K562 (cell line): ENCODE results near the gene TSTD1. TPM values are rescaled to one million over a fixed set of nuclear protein-coding genes. Genes with fewer than 3 reads are reported as not detected.

Source experiments
- CREM ChIP-seq: IDR thresholded peaks from 2 replicates; pipeline ENCODE4 v1.6.1; 2014; ENCODE audit warnings: antibody characterized with exemption, low read depth
- DPF2 ChIP-seq: fragments of 450-650 bp; IDR thresholded peaks from 2 replicates; pipeline ENCODE4 v1.6.1; 2016
- ETV5 ChIP-seq: sonication (generic); formaldehyde crosslinking; IDR thresholded peaks from 2 replicates; pipeline ENCODE4 v1.4.0; 2020; ENCODE audit warnings: low read depth, mild to moderate bottlenecking, missing genetic modification reagents
- GATAD2B ChIP-seq: fragments of 450-650 bp; IDR thresholded peaks from 2 replicates; pipeline ENCODE4 v1.6.1; 2017; ENCODE audit warnings: mild to moderate bottlenecking, borderline replicate concordance
- HNRNPLL ChIP-seq: fragments of 200-400 bp; formaldehyde crosslinking; IDR thresholded peaks from 2 replicates; pipeline ENCODE4 v1.6.1; 2017; ENCODE audit warnings: low read length, low read depth, mild to moderate bottlenecking; ENCODE audit not compliant: poor library complexity, severe bottlenecking
- NCOR1 ChIP-seq: fragments of 450-650 bp; IDR thresholded peaks from 2 replicates; pipeline ENCODE4 v1.6.1; 2016; ENCODE audit warnings: mild to moderate bottlenecking, moderate library complexity
- PREB ChIP-seq: sonication (generic); formaldehyde crosslinking; IDR thresholded peaks from 2 replicates; pipeline ENCODE4 v1.8.1; 2023; ENCODE audit warnings: mild to moderate bottlenecking, missing genetic modification reagents
- SIN3A ChIP-seq, 2 experiments: fragments of 150-350 bp in 1 of 2; IDR thresholded peaks; 2 replicates each; pipeline ENCODE4 v1.6.1; 2011 to 2016; ENCODE audit warnings: borderline replicate concordance in 2 of 2, low read depth in 2 of 2, low read length in 2 of 2, mild to moderate bottlenecking in 2 of 2, moderate library complexity in 2 of 2; ENCODE audit not compliant: control insufficient read depth in 1 of 2
- SMC3 ChIP-seq: conservative IDR thresholded peaks from 2 replicates; pipeline ENCODE4 v1.6.1; 2011; ENCODE audit warnings: low read depth, low read length, improper control_type of control experiment; ENCODE audit not compliant: insufficient read depth
- TRIM24 ChIP-seq, 2 experiments: fragments of 450-650 bp; IDR thresholded peaks; 2 replicates each; pipeline ENCODE4 v1.6.1; 2016
- ZFX ChIP-seq: sonication (generic); formaldehyde crosslinking; IDR thresholded peaks from 2 replicates; pipeline ENCODE4 v1.8.0; 2022; ENCODE audit warnings: mild to moderate bottlenecking, missing genetic modification reagents, moderate library complexity
- ZKSCAN3 ChIP-seq: fragments of 250-450 bp; sonication (Bioruptor Pico); IDR thresholded peaks from 2 replicates; pipeline ENCODE4 v1.4.0; 2020
- ZNF311 ChIP-seq: fragments of 250-450 bp; sonication (Bioruptor Pico); IDR thresholded peaks from 2 replicates; pipeline ENCODE4 v1.4.0; 2020; ENCODE audit warnings: mild to moderate bottlenecking, moderate library complexity
- ZNF324 ChIP-seq: fragments of 250-450 bp; sonication (Bioruptor Pico); IDR thresholded peaks from 2 replicates; pipeline ENCODE4 v1.4.0; 2020; ENCODE audit warnings: mild to moderate bottlenecking
- ZNF668 ChIP-seq: fragments of 250-450 bp; sonication (Bioruptor Pico); IDR thresholded peaks from 2 replicates; pipeline ENCODE4 v1.8.0; 2022; ENCODE audit warnings: mild to moderate bottlenecking, inconsistent platforms
- ZNF766 ChIP-seq: fragments of 200-800 bp; sonication (Bioruptor generic); conservative IDR thresholded peaks from 2 replicates; pipeline ENCODE4 v1.6.1; 2016; ENCODE audit warnings: missing genetic modification characterization, missing compliant biosample characterization
- polyA plus RNA-seq, 8 experiments: library from polyadenylated mRNA; depleted of rRNA in 4 of 8; stranded (reverse) in 5 of 8; unstranded in 3 of 8; fragments of >200 nt; fragmentation: Nextera tagmentation in 2 of 8; fragmentation: Illumina TruSeq in 1 of 8; extraction: Ambion mirVana in 2 of 8; extraction: Trizol in 1 of 8; gene quantifications; 2 replicates each; pipeline versions ENCODE4 v1.2.1 to v1.2.3, GENCODE V29; 2011 to 2014; ENCODE audit warnings: inconsistent platforms in 1 of 8, missing spikeins in 1 of 8
- total RNA-seq, 7 experiments: library from RNA; depleted of rRNA in 6 of 7; stranded (reverse); fragments of >200 nt in 6 of 7; fragmentation: Illumina TruSeq in 2 of 7; extraction: Trizol in 2 of 7; gene quantifications; 2 replicates each; pipeline versions ENCODE4 v1.2.1 to v1.2.3, GENCODE V29; 2011 to 2021; ENCODE audit warnings: low replicate concordance in 1 of 7
- TF ChIP-seq, protein P1 (sequence below): fragments of 450-650 bp; conservative IDR thresholded peaks from 2 replicates; pipeline ENCODE4 v1.6.1; 2016; ENCODE audit warnings: missing genetic modification characterization, low read depth, mild to moderate bottlenecking, missing compliant biosample characterization, moderate library complexity
- TF ChIP-seq, protein P2 (sequence below): fragments of 450-650 bp; IDR thresholded peaks from 2 replicates; pipeline ENCODE4 v1.6.1; 2016; ENCODE audit warnings: low read depth

Gene TSTD1
- total and polyA plus RNA-seq, 9 of the 15 experiments (the other 6 are each of a cell fraction or from before 2014, with no cell fraction given) = 0.23 to 0.53 TPM; not detected in 7

DNA sequence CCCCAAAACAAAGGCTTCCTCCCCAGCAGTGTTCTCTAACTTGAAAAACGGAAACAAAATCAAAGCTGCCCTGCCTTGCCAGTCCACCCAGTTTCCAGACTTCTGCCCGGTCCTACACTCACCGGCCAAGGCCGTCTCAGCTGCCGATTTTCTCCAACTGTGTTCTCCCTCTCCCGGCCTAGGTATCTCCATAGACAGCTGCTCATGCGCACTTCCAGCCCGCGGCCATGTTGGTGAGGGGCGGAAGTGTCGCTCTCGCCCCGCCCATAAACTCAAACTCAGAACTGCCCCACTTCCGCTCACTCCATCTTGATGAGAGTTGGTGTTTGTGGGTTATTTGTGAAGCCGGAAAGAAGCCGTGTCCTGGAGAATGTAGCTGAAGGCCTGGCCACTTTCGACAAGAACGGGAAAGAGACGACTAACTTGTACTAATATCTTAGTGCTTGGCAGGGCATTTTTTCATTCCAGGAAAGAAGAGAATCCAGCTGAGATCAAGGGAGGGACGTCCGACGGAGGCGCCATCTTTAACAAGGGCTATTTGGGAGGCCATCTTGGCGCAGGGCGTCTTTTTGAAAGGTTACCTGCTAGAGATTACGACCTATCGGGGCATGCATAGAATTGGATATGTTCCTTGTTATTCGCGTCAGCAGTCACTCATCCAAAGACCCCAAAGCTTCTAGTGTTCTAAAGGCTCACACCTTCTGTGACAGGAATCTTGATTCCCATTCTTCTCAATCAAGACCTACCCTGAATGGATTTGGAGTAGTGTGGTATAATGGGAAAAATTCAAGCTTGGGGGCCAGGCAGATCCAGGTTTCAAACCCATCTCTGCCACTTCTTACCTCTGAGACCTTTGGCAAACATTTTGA, 7.2 kb upstream of the TSTD1 start, which contains the start of gene USF1 (continued):
- TF ChIP-seq HNRNPLL = no peak
- TF ChIP-seq PREB (CRISPR knock-in tag) = no peak
- TF ChIP-seq, protein P1, sequence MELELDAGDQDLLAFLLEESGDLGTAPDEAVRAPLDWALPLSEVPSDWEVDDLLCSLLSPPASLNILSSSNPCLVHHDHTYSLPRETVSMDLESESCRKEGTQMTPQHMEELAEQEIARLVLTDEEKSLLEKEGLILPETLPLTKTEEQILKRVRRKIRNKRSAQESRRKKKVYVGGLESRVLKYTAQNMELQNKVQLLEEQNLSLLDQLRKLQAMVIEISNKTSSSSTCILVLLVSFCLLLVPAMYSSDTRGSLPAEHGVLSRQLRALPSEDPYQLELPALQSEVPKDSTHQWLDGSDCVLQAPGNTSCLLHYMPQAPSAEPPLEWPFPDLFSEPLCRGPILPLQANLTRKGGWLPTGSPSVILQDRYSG (tag) = peak; percentile 93
- no peak for TF ChIP-seq SMC3
- TF ChIP-seq ZNF766 (CRISPR knock-in tag) = peak; percentile 76; the same call in 1 of the 2 replicates
- no peak for TF ChIP-seq ZNF668 (CRISPR knock-in tag)
- peak; percentile 83 for TF ChIP-seq CREM
- TF ChIP-seq GATAD2B = no peak
- peak; percentile 64; the same call in 1 of the 2 replicates for TF ChIP-seq ZNF311 (CRISPR knock-in tag)
- peak; percentile 81 for TF ChIP-seq NCOR1
- TF ChIP-seq ZNF324 (CRISPR knock-in tag) = no peak
- TF ChIP-seq, protein P2, sequence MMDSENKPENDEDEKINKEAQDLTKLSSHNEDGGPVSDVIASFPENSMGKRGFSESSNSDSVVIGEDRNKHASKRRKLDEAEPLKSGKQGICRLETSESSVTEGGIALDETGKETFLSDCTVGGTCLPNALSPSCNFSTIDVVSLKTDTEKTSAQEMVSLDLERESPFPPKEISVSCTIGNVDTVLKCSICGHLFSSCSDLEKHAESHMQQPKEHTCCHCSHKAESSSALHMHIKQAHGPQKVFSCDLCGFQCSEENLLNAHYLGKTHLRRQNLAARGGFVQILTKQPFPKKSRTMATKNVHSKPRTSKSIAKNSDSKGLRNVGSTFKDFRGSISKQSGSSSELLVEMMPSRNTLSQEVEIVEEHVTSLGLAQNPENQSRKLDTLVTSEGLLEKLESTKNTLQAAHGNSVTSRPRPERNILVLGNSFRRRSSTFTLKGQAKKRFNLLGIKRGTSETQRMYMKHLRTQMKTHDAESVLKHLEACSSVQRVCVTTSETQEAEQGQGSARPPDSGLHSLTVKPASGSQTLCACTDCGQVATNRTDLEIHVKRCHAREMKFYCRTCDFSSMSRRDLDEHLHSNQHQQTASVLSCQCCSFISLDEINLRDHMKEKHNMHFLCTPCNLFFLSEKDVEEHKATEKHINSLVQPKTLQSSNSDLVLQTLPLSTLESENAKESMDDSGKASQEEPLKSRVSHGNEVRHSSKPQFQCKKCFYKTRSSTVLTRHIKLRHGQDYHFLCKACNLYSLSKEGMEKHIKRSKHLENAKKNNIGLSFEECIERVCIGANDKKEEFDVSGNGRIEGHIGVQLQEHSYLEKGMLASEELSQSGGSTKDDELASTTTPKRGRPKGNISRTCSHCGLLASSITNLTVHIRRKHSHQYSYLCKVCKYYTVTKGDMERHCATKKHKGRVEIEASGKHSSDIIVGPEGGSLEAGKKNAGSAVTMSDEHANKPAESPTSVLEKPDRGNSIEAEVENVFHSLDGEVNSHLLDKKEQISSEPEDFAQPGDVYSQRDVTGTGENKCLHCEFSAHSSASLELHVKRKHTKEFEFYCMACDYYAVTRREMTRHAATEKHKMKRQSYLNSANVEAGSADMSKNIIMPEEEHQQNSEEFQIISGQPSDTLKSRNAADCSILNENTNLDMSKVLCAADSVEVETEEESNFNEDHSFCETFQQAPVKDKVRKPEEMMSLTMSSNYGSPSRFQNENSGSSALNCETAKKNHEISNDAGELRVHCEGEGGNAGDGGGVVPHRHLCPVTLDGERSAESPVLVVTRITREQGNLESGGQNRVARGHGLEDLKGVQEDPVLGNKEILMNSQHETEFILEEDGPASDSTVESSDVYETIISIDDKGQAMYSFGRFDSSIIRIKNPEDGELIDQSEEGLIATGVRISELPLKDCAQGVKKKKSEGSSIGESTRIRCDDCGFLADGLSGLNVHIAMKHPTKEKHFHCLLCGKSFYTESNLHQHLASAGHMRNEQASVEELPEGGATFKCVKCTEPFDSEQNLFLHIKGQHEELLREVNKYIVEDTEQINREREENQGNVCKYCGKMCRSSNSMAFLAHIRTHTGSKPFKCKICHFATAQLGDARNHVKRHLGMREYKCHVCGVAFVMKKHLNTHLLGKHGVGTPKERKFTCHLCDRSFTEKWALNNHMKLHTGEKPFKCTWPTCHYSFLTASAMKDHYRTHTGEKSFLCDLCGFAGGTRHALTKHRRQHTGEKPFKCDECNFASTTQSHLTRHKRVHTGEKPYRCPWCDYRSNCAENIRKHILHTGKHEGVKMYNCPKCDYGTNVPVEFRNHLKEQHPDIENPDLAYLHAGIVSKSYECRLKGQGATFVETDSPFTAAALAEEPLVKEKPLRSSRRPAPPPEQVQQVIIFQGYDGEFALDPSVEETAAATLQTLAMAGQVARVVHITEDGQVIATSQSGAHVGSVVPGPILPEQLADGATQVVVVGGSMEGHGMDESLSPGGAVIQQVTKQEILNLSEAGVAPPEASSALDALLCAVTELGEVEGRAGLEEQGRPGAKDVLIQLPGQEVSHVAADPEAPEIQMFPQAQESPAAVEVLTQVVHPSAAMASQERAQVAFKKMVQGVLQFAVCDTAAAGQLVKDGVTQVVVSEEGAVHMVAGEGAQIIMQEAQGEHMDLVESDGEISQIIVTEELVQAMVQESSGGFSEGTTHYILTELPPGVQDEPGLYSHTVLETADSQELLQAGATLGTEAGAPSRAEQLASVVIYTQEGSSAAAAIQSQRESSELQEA = no peak
- no peak for TF ChIP-seq ZKSCAN3 (CRISPR knock-in tag)
- TF ChIP-seq SIN3A (IDR thresholded peaks at IDR 0.05; ENCODE audit: borderline replicate concordance in 2 of 2, control insufficient read depth in 1 of 2, low read depth in 2 of 2, low read length in 2 of 2) = peak; percentile 18 to 82; a peak in 3 of 4 replicates
- peak; percentile 64; the same call in 1 of the 2 replicates for TF ChIP-seq ETV5 (CRISPR knock-in tag)
- TF ChIP-seq ZFX (CRISPR knock-in tag) = peak; percentile 77
- peak; percentile 26; the same call in 1 of the 2 replicates for TF ChIP-seq DPF2
- TF ChIP-seq TRIM24 (IDR thresholded peaks at IDR 0.05) = no peak
